Osteocyte (in vitro differentiated cells): Measurements from ENCODE around the gene BAMBI. TPM values are rescaled to one million over a fixed set of nuclear protein-coding genes. Genes with fewer than 3 reads are reported as not detected.
"Not testable (repeated sequence)": the region's sequence is repeated elsewhere in the genome, so short reads cannot be mapped to it uniquely, and the experiment has no call there.

Experiments
- DNase-seq: peaks from one replicate; pipeline ENCODE4 v3.0.0; 2021; ENCODE audit warnings: mixed read lengths; ENCODE audit not compliant: unreplicated experiment; ENCODE audit errors: extremely low spot score
- H3K27ac Mint-ChIP-seq: one replicate; pipeline ENCODE4 v1.8.0; 2021; ENCODE audit warnings: mild to moderate bottlenecking, mixed read lengths; ENCODE audit not compliant: unreplicated experiment
- H3K27me3 Mint-ChIP-seq: one replicate; pipeline ENCODE4 v1.8.0; 2021; ENCODE audit warnings: mixed read lengths; ENCODE audit not compliant: unreplicated experiment
- H3K36me3 Mint-ChIP-seq: one replicate; pipeline ENCODE4 v1.8.0; 2021; ENCODE audit warnings: mixed read lengths; ENCODE audit not compliant: unreplicated experiment
- H3K4me1 Mint-ChIP-seq: one replicate; pipeline ENCODE4 v1.8.0; 2021; ENCODE audit warnings: mixed read lengths; ENCODE audit not compliant: unreplicated experiment
- H3K4me3 Mint-ChIP-seq: one replicate; pipeline ENCODE4 v1.8.0; 2021; ENCODE audit warnings: mild to moderate bottlenecking, moderate library complexity, mixed read lengths; ENCODE audit not compliant: unreplicated experiment
- H3K9me3 Mint-ChIP-seq: one replicate; pipeline ENCODE4 v1.8.0; 2021; ENCODE audit warnings: mixed read lengths; ENCODE audit not compliant: unreplicated experiment
- total RNA-seq: library from RNA; stranded (reverse); gene quantifications from 2 replicates; pipeline ENCODE4 v1.2.1, GENCODE V29; 2021
- TF ChIP-seq, protein P1 (sequence below): fragments of 200-600 bp; sonication (generic); IDR thresholded peaks from 2 replicates; pipeline ENCODE4 v1.5.0; 2021; ENCODE audit warnings: antibody characterized with exemption, mild to moderate bottlenecking, moderate library complexity

Gene BAMBI
- total RNA-seq, 1 donor from 2014 or later: 6.1 TPM

DNA sequence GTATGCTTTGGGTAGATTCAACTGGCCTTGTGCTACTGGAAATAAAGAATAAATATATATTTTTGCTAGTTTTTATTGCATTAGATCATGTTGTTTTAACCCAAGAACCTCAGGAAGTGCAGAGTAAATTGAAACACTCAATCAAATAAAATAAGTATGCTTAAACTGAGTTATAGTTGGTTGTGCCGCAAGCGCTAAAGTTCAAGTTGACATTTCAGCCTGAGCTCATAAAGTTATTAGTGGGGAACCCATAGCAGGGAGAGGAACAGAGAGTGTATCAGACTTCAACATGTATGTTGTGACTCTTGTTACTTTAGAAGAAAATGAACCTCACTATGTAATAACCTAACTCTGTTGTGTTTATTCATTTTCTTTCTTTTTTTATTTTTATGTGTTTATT is 25.2 kb upstream of the BAMBI start:
- Mint-ChIP-seq H3K9me3 (peaks cover 3% of the 10 kb centered on the region), H3K36me3 (no peaks in the 10 kb centered on the region), H3K27me3 (peaks cover 10% of the 10 kb centered on the region), H3K4me3 (no peak overlapping the region), H3K4me1 (no peaks in the 10 kb centered on the region), H3K27ac (no peak overlapping the region)
- DNase-seq: no peak
- TF ChIP-seq, protein P1, sequence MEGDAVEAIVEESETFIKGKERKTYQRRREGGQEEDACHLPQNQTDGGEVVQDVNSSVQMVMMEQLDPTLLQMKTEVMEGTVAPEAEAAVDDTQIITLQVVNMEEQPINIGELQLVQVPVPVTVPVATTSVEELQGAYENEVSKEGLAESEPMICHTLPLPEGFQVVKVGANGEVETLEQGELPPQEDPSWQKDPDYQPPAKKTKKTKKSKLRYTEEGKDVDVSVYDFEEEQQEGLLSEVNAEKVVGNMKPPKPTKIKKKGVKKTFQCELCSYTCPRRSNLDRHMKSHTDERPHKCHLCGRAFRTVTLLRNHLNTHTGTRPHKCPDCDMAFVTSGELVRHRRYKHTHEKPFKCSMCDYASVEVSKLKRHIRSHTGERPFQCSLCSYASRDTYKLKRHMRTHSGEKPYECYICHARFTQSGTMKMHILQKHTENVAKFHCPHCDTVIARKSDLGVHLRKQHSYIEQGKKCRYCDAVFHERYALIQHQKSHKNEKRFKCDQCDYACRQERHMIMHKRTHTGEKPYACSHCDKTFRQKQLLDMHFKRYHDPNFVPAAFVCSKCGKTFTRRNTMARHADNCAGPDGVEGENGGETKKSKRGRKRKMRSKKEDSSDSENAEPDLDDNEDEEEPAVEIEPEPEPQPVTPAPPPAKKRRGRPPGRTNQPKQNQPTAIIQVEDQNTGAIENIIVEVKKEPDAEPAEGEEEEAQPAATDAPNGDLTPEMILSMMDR: no peak

DNA sequence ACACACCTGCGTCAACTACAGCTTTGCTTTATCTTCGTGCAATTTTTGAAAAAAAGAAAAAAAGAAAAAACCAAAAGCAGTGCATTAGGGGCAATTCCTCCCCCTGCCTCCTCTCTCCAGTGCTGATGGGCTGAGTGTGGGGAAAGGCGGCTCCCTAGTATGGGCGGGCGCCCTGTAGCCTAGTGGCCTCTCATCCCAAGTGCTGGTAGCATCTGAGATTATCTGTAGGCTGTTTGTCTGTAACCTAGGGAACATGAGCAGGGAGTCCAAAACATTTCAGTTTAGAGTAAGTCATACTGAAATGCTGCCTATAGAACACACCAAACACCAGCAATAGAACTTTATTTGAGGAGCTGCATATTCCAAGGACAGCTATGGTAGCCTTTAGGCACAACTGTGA is 24.6 kb upstream of the BAMBI start:
- no peaks in the 10 kb centered on the region for H3K36me3 Mint-ChIP-seq
- peaks cover 8% of the 10 kb centered on the region for H3K27me3 Mint-ChIP-seq
- H3K4me3 Mint-ChIP-seq: no peak overlapping the region
- TF ChIP-seq, protein P1: no peak
- H3K9me3 Mint-ChIP-seq: peaks cover 3% of the 10 kb centered on the region
- no peaks in the 10 kb centered on the region for H3K4me1 Mint-ChIP-seq
- H3K27ac Mint-ChIP-seq: no peak overlapping the region
- no peak for DNase-seq

DNA sequence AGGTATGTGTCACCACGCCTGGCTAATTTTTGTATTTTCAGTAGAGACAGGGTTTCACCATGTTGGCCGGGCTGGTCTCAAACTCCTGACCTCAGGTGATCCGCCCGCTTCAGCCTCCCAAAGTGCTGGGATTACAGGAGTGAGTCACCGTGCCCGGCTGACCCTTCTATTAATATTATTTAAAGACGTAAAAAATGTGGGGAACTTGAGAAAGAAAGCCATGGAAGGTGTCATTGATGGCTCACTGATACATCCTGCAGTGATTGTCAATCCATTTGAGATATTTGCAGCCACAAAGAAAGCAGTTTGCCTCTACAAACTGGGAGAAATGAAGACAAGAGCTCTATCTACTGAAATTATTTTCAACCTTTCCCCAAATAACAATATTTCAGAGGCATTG is 18.5 kb upstream of the BAMBI start:
- not testable (repeated sequence) for H3K36me3 Mint-ChIP-seq, H3K9me3 Mint-ChIP-seq, DNase-seq, H3K27ac Mint-ChIP-seq, H3K4me3 Mint-ChIP-seq, H3K27me3 Mint-ChIP-seq
- H3K4me1 Mint-ChIP-seq: peaks cover 12% of the 10 kb centered on the region

DNA sequence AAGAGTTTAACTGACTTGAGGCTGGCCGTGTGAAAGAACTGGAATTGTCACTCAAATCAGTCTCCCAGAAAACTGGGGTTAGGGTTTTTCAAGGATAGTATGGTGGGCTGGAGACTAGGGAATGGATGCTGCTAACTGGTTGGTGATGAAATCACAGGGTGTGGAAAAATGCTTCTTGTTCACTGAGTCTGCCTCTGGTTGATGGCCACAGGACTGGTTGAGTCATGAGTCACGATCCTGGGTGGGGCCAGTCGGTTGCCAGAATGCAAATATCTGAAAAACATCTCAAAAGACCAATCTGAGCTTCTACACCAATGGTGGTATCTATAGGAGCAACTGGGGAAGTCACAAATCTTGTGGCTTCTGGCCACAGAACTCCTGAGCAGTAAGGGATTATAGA is 16.3 kb upstream of the BAMBI start:
- TF ChIP-seq, protein P1: no peak
- no peaks in the 10 kb centered on the region for H3K36me3 Mint-ChIP-seq
- H3K4me3 Mint-ChIP-seq: no peak overlapping the region
- DNase-seq: no peak
- H3K27ac Mint-ChIP-seq: no peak overlapping the region
- no peaks in the 10 kb centered on the region for H3K9me3 Mint-ChIP-seq
- H3K4me1 Mint-ChIP-seq: peaks cover 14% of the 10 kb centered on the region
- no peaks in the 10 kb centered on the region for H3K27me3 Mint-ChIP-seq

DNA sequence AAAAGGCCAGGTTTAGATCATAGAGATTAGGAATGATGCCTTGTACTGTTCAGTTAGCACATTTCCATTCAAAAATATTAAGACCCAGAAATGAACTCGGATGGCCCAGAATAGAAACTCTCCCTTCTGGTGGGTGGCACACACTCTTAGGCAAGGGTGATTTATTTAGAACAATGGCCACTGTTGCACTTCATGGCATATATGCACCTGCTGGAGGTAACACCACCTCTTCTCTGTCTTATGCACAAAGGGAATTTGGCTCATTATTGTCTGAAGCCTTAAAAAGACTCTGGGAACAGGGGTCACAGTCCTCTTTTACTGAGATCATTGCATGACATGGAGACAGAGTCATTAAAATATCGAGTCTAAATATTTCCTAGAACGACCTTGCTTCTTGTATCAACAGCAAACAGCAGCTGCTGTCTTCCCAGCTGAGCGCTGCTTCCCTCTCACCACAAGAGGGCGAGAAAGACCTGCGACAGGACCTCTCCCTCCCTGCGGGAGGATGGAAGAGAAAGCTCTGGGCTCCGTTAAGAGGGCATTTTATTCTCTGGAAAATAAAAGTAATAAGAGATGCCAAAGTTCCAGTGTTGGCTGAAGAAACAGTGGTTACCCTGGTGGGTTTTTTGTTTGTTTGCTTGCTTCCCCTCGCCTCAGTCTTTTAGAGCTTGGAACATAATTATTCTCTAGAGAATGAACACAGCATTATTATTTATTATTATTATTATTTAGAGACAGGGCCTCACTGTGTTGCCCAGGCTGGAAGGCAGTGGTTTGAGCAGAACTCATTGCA is 13.5 kb upstream of the BAMBI start:
- Mint-ChIP-seq H3K36me3 (no peaks in the 10 kb centered on the region), H3K9me3 (no peaks in the 10 kb centered on the region), H3K4me3 (no peak overlapping the region), H3K27ac (no peak overlapping the region), H3K4me1 (peaks cover 21% of the 10 kb centered on the region), H3K27me3 (peaks cover 16% of the 10 kb centered on the region)
- peak; percentile 91 for DNase-seq
- TF ChIP-seq, protein P1: peak; percentile 99
